ENCODE data around the gene BMPR1A.

Gene BMPR1A

DNA sequence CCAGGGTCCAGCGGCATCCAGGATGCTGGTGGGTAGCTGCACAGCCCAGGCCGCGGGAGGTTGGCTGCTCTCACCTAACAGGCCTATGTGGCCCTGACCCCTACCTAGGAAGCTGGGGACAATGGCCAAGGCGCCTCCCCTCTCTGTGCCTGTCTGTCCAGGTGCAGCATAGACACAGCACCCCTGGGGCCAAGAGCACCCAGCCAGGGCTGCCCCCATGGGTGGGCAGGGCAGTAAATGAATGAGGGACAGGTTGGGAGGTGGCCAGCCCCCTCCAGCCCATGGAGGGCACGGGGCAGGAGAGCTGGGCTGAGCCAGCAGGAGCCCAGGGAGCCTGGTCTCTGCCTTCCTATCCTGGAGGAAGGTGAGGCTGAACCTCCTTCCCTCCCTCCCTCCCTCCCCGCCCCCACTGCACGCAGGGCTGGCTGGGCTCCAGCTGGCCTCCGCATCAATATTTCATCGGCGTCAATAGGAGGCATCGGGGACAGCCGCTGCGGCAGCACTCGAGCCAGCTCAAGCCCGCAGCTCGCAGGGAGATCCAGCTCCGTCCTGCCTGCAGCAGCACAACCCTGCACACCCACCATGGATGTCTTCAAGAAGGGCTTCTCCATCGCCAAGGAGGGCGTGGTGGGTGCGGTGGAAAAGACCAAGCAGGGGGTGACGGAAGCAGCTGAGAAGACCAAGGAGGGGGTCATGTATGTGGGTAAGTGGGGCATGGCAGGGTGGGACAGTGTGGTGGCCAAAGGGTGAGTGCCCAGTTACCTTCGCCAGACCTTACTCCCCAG lies 201.9 kb downstream of the BMPR1A start, which contains the start of gene SNCG:
TSS of gene SNCG (plus strand) at position 484 of the 785 bp plus-strand sequence. CDS start at position 583, 99 bp downstream.
- DNase-seq, result peak in 1 of 2 experiments; percentile 11

DNA sequence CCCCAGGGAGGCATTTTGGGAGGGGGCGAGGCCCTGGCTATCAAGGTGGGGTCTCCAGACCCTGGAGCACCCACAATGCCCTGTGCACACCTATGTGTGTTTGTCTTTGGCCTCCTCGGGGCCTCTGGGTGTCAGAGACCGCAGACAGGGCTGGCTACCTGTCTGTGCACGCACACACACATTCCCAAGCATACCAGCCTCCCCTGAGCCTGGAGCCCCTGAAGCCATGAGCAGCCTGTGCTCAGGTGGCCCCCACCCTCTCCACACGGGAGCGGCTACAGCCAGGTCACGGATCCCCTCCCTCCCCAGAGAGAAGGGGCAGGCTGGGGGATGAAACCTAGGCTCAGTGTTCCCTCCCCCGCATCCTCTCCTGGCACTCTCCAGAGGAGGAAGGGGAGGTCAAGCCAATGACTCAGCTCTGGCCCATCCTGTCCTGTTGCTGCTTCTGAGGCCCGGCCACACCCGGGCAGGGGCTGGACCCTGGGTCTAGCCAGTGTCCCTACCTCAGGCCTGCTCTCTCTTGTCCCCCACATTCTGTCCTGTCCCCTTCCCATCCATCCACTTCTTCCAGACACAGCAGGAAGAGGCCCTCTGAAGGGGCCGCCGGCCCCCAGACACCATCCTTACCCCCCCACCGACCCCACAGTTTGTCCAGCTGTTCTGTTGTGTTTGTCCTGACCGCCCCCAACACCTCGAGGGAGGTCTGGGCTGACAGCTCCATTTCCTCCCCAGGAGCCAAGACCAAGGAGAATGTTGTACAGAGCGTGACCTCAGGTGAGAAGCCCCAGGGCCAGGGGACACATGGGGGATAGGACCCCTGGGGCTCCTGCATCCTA lies 202.7 kb downstream of the BMPR1A start:
- DNase-seq, result no peak

DNA sequence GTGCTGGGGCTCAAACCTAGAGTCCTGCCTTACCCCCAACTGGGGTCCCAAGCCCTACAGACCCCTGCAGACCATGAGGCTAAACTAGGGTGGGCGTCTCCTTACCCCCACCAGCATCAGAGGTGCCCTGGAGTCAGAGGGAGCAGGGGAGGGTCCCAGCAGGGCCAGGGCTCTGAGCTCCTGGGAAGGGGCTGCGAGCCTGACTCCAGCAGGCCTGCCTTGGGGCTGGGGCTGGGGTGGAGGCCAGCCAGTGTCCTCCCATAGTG lies 203.3 kb downstream of the BMPR1A start:
- no peak for DNase-seq

DNA sequence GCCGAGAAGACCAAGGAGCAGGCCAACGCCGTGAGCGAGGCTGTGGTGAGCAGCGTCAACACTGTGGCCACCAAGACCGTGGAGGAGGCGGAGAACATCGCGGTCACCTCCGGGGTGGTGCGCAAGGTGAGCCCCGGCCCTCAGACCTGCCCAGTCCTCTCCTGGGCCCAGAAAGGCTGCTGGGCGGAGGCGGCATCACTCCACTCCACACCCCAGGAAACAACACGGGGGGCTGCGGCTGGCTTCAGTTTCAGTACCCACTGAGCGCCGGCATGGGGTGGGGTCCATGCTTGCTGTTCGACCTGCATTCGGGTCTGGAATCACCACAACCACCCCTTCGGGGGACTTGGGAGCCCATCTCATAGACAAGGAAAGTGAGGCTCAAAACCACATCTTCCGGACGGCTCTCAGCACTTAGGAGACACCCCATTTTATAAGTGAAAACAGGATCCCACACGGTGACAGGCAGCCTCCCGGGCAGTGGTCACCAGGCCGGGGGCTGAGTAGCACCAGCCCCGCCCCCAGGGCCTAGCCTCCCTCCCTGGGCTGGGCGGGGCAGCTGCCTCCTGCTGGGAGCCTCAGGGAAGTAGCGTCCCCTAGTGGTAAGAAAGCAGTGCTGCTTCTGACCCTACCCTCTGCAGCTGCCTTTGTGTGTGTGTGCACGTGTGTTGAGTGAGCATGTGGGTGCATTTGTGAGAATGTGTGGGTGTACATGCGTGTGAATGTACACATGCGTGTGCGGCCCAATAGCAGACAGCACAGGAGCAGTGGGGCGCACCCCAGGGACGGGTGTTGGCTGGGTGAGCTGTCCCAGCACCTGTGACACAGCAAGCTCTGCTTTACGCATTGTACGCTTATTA lies 203.8 kb downstream of the BMPR1A start:
- DNase-seq, result no peak

DNA sequence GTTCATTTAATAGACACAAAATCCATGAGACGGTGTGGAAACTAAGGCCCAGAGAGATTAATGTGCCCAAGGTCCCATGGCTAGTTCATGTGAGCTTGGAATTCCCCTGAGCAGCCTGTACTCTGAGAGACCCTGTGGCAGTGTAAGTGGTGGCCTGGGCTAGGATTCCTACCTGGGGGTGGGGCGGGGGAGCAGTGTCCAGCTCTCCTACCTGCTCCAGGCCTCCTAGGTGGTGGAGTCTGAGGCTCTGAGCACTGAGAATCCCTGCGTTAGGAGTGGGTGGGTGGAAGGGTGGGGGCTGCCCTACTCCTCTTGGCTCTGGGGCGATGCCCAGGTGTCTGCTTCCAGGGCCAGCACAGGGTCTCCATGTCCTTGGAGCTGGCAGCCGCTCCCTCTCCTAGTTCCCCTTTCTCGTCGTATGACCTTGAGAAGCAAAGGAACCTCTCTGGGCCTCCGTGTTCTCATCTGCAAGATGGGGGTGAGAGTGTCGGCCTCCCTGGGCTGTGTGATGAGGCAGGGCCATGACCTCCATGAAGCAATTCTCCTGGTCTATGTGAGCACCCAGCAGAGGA lies 204.5 kb downstream of the BMPR1A start:
- DNase-seq, result no peak

DNA sequence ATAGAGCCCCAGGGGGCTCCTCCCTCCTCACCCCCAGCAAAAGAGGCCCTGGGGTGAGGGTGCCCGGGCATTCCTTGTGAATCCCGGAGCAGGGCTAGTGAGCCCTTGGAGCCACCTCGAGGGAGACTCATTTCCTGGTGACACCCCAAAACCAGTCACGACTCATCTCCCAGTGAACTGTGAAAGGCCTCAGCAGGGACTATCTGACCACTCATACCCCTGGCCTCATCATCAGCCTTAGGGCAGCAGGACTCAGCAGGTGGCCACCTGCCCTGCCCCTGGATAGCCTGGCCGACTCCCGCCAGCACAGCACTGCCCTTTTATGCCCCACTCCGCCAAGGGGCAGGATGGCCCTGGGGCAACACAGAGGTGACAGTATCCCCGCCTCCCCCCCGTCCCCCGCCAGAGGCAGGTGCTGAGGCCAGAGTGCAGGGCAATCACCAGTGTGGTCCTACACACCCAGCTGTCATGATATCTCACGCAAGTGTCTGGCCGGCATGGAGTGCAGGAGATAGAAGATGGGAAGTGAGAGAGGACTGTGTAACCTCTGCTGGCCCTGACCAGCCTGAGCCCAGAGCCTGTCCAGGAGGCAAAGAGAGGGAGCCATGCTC lies 205.2 kb downstream of the BMPR1A start:
- DNase-seq, result no peak

DNA sequence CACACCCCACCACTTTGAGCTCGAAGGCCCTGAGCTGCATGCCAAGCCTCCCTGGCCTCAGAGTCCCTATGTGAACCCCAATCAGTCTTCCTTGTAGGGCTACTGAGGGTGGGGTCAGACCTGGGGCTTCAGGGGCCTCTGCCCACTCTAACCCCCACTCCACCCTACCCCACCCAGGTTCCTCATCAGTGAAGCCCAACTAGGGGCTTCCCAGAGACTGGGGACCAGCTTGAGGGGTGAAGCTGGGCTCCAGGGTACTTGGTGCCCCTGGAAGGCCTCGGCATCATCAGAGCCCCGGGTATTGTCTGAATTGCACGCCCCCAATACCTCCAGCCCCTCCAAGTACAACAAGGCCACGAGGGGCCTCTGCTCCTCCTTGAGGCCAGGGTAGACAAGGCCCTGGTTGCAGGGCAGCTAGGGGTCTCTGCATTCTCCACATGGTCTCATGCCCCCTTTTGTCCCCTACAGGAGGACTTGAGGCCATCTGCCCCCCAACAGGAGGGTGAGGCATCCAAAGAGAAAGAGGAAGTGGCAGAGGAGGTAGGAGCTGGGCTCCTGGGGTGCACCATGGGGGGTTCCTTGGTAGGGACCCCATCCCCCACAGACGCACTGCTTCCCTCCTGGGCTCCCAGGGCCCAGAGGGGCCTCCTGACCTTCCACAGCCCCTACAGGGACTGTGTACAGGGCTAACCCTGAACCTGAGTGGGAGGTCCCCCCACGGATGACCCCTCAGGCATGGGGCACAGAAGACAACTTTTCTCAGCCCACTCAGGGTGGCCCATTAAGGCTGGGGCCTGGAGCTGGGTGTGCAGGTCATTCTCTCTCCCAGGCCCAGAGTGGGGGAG lies 205.9 kb downstream of the BMPR1A start:
- no peak for DNase-seq

DNA sequence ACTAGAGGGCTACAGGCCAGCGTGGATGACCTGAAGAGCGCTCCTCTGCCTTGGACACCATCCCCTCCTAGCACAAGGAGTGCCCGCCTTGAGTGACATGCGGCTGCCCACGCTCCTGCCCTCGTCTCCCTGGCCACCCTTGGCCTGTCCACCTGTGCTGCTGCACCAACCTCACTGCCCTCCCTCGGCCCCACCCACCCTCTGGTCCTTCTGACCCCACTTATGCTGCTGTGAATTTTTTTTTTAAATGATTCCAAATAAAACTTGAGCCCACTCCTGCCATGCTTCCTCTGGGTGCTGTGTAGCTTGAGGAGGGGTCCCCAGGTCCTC lies 206.5 kb downstream of the BMPR1A start:
- DNase-seq, result no peak

DNA sequence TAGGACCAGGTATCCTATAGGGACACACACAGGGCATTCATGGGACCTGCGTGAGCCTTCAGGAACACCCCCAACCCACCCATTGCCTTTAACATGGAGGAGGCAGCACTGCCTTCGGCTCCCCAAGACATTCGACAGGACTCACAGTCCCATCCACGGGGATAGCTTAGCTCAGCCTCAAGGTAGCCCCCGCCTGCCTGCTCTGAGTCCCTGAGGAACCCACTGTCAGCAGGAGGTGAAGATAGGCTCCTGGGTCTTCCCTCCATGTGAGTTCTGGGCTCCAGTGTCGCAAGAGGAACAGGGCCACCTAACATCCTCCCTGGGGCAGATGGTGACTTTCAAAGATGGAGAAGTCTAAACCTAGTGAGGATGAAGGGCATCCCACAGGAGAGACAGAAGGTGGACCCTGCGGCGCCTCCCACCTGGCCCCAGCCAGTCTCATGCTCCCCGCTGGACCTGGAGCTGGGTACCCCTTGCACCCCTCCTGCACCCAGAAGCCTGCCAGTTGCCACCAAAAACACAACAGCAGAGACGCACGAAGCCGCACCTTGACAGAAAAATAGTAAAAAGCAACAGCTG lies 207.0 kb downstream of the BMPR1A start:
- DNase-seq, result no peak

DNA sequence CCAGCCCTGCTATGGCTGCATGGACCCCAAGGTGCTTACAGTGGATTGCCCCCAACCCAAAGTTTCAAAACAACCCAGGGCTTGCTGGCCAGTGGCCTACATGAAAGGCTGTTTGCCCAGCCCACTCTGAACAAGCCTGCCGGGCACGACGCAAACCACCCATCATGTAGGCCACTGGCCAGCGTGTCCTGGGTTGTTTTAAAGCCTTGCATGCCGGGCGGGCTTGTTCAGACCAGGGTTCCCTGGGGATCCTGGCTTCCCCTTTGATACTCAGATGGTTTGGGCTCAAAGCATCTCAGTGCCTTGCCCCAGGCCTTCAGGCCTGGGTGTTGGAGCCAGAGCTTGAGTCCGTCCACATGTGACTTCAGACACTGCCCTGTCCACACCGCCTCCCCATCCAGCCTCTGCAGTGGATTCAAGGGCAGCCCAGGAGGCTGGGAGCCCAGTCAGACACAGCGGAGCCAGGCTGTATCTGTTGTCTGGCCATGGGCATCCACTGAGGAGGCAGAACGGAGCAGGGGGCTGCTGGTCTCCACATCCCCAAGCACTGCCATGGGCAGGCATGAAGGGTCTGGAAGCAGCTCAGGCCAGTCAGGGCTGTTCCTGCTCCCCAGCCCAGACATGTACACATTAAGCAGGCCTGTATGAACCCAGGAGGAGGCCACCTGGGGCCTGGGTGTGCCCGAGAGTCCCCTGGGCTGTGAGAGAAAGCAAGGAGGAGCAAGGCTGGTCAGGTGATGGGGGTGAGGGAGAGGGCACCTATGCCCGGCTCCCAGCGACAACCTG lies 207.8 kb downstream of the BMPR1A start:
- DNase-seq, result no peak

DNA sequence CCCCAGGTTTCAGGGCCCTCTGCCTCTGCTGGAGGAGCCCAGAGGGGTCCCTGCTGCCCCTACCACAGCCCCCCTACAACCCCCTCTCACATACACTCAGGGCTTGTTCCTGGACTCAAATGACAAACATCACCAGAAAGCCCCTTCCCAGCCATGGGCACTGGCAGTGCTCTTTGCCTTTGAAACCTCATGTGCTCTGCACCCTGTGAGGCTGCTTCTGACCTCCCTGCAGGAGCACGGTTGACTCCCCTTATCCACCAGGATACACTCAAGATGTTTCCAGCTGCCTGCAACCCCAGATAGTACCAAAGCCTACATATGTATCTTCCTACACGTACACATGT lies 208.4 kb downstream of the BMPR1A start:
- DNase-seq, result no peak

DNA sequence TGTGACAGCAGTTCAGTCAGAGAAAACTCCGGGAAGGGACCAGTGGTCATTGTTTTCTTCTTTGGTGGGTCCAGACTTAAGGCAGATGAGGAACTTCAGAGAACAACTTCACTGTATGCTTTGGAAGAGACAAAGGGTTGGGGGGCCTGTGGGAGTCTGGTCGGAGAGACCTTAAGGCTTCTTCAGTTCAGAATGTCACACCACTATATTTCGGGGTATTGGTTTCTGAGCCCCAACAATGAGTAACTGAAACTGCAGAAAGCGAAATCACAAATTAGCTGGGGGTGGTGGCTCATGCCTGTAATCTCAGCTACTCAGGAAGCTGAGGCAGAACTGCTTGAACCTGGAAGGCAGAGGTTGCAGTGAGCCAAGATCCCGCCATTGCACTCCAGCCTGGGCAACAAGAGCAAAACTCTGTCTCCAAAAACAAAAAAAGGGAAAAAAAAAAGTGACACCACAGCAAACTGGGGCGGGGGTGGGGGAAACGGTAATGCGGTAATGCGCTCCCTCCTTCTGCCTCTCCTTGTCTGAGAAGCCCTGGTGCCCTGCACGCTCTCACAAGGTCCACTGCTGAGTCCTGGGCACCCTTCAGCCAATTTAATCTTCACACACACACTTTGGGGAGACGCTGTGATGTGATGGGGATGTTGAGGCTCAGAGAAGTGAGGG lies 209.7 kb downstream of the BMPR1A start:
- no peak for DNase-seq

DNA sequence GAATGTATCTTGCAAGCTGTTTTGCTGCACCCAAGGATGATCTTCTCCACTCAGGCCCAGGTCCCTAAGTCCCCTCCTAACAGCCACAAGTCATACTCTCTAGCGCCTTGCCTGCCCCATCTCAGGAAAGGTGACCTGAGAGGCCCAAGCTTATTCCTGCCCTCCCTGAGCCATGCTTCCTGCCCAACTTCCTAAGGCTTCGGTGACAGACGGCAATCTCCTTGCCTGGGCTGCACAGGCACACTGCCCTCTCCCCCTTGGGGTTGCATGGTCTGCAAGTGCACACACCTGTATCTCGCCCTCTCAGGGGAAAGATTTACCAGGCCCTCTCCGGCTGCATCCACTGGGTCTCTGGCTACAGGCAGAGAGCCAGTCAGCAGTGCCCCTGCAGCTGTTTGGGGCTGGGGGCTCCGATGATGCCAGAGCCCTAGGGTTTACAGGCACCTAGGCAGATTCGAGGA lies 211.1 kb downstream of the BMPR1A start:
- no peak for DNase-seq

DNA sequence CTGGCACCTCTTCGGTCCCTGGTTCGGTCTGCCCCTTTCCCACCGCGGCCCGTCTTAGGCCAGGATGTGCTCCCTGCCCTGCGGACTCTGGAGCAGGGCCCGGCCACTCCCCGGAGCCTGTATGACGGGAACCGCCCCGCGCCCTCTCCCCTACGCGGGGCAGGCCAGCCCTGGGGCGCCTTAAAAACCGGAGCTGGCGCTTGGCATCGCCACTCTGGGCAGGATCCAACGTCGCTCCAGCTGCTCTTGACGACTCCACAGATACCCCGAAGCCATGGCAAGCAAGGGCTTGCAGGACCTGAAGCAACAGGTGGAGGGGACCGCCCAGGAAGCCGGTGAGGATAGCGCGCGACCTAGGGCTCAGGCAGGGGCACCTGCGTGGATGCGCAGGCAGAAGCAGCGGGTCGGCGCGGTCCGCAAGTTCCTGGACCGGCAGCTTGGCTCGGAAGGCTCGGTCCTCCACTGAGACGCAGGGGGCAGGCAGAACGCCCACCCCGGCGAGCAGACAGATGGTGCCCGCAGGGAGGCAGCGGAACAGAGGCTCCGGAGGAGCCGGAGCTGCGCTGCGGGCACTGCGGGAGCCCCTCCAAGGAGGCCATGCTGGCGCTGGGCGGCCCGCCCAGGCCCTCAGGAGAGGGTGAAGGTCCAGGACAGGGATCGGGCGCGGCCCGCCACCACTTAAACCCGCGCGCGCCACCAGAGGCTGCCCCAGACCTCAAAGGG lies 212.0 kb downstream of the BMPR1A start, which contains the start of gene ADIRF:
TSS of gene ADIRF (plus strand) at position 212 of the 723 bp plus-strand sequence. CDS start at position 275, 63 bp downstream.
- DNase-seq, result peak in 1 of 2 experiments; percentile 16

DNA sequence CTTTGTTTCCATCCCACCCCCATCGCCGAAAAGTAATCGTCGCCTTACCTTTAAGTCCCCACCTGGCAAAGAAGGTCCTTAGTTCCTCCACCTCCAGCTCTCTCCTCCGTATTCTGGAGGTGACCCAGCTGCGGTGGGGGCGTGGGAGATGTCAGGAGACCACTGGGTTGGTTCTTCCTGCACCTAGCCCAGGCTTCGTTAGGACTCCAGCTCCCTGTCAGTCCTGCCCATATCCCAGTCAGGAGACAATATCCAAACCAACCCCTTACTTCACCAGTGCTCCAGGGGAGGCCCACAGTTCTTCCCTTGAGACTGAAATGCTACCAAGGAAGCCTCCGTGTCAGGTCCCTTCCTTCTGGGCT lies 212.6 kb downstream of the BMPR1A start:
- DNase-seq, result no peak

DNA sequence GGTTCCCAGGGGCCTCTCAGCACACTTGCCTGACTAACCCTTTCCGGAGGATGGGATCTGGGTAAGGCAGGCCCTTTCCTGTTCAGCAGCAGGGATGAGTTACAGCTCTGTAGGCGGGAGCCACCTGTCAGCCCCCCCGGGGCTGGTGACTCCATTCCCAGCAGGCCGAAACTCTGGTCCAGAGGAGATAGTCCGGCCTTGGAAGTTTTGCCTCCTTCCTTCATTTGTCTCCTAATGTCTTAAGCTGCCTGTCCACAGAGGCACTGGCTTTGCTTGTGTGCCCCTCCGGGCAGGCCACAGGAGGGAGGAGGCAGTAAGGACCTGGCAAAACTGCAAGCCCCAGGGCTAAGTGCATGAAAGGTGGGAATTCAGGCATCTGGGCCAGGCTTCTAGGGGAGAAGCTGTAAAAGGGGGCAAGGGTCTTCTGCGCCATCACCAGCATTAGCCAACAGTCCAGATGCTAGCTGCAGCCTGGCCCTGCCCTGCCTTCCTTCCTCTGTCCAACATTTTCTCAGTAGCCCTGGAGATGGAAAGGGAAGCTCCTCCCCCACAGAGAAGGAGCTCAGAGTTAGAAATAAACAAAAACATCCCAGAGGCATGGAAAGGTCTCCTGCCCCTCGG lies 213.1 kb downstream of the BMPR1A start:
- no peak for DNase-seq

DNA sequence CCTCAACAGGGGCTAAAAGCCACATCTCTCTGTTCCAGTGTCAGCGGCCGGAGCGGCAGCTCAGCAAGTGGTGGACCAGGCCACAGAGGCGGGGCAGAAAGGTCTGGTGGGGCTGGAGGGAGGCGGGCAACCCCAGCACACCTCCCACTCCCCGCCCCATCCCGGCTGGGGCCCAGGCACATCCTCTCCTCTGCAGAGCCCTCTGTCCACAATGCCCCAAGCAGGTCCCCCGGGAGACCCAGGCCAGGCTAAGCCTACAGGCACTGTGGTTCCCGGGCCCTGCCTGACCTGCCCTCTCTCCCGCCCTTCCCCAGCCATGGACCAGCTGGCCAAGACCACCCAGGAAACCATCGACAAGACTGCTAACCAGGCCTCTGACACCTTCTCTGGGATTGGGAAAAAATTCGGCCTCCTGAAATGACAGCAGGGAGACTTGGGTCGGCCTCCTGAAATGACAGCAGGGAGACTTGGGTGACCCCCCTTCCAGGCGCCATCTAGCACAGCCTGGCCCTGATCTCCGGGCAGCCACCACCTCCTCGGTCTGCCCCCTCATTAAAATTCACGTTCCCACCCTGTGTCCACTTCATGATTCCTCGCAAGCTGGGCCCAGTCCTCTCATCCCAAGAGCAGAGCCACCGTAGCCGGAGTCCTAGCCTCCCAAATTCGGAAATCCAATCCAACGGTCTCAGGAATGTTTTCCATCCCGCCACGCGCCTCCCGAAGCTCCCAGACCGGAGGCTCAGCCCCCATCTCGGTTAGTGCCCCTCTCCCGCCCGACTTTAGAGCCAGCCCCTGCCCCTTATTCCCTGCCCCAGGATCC lies 214.0 kb downstream of the BMPR1A start:
- no peak for DNase-seq

DNA sequence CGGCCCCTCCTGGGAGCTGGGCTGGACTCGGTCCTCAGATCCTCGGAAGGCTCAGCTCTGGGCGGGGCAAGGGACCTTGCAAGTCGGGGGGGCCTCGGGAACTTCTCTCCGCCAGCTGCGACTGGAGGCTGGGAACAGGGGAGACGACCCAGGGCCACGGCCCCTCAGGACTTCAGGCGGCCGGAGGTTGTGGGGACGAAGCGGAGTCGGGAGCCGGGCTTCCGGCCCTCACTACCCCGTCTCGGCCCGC lies 214.5 kb downstream of the BMPR1A start:
- no peak for DNase-seq

All from NCI-H524 (cell line).